Activated naive CD4-positive, alpha-beta T cell treated with anti-CD3 and anti-CD28 coated beads for 36 hours (primary cell): Measurements from ENCODE around the gene CCDC150. TPM values are rescaled to one million over a fixed set of nuclear protein-coding genes. Genes with fewer than 3 reads are reported as not detected.

Experiments used
- CTCF ChIA-PET: fragments of 350-600 bp; sonication (Branson Sonifier 250); formaldehyde crosslinking; loops from one replicate; lab custom pipeline; 2021; ENCODE audit warnings: antibody characterized with exemption; lab: Charles Lee
- DNase-seq: peaks from one replicate; pipeline ENCODE4 v3.0.0-alpha.2; 2020
- H3K27ac Mint-ChIP-seq: one replicate; pipeline ENCODE4 v1.8.0; 2021; ENCODE audit warnings: mild to moderate bottlenecking, mixed read lengths
- H3K27me3 Mint-ChIP-seq: one replicate; pipeline ENCODE4 v1.8.0; 2021; ENCODE audit warnings: low read depth, mixed read lengths
- H3K36me3 Mint-ChIP-seq: one replicate; pipeline ENCODE4 v1.8.0; 2021; ENCODE audit warnings: low read depth, mixed read lengths
- H3K4me1 Mint-ChIP-seq: one replicate; pipeline ENCODE4 v1.8.0; 2021; ENCODE audit warnings: low read depth, mixed read lengths
- H3K4me3 Mint-ChIP-seq: one replicate; pipeline ENCODE4 v1.8.0; 2021; ENCODE audit warnings: mild to moderate bottlenecking, moderate library complexity, mixed read lengths
- H3K9me3 Mint-ChIP-seq: one replicate; pipeline ENCODE4 v1.8.0; 2021; ENCODE audit warnings: mixed read lengths
- intact Hi-C: fragments of 100-400 bp; cut with micrococcal nuclease; formaldehyde crosslinking; loops from one replicate; pipeline ENCODE4 v1.15.1; 2023
- total RNA-seq, 2 experiments: library from RNA; stranded (reverse); gene quantifications; one replicate each; pipeline ENCODE4 v1.2.3, GENCODE V29; 2021

CCDC150 gene
- total RNA-seq, 2 experiments from 2014 or later: 10.1 to 10.8 TPM

DNA sequence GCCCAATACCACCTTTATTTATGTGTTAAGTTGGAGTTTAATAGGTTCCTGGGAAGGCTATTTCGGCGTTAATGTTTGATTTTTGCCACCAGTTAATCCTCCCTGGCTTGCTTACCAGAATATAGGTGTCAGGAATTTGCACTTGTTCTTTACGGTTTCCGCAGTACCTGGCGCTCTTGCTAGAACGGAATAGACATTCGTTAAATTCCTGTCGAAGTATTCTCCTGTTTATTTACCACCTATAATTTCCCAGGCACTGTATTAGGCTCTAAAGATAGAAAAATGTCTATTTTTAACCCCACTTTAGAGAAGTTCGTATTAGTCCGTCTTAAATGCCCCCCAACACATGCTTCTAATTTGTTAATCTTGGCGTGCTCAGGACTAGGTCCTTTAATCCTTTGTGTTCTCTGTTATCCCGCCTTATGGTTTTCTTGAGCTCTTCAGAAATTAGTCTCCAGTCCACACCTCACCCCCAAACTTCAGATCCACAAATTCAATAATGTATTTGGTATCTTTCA lies 575 bp downstream of the CCDC150 start:
- intact Hi-C loops: no loop called here
- Mint-ChIP-seq H3K9me3 (no peaks in the 10 kb centered on the region), H3K27me3 (peaks cover 1% of the 10 kb centered on the region), H3K4me1 (peaks cover 11% of the 10 kb centered on the region), H3K27ac (no peak overlapping the region), H3K4me3 (peak overlapping the region; percentile 92), H3K36me3 (no peaks in the 10 kb centered on the region)
- CTCF ChIA-PET: no interaction called here
- no peak for DNase-seq

DNA sequence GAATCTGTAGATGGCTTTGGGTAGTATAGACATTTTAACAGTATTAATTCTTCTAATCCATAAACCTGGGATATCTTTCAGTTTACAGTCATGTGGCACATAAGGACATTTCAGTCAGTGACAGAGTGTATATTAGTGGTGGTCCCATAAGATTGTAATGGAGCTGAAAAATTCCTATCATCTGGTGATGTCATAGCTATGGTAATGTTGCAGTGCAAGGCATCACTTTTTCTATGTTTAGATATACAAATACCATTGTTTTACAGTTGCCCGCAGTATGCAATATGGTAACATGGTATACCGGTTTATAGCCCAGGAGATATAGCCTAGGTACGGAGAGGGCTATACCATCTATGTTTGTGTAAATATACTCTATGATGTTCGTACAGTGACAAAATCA lies 9.7 kb downstream of the CCDC150 start:
- H3K4me3 Mint-ChIP-seq: no peak overlapping the region
- peaks cover 24% of the 10 kb centered on the region for H3K36me3 Mint-ChIP-seq
- peaks cover 44% of the 10 kb centered on the region for H3K9me3 Mint-ChIP-seq
- intact Hi-C loops: no loop called here
- no peak overlapping the region for H3K27ac Mint-ChIP-seq
- CTCF ChIA-PET: no interaction called here
- no peaks in the 10 kb centered on the region for H3K27me3 Mint-ChIP-seq
- DNase-seq: no peak
- H3K4me1 Mint-ChIP-seq: no peaks in the 10 kb centered on the region

DNA sequence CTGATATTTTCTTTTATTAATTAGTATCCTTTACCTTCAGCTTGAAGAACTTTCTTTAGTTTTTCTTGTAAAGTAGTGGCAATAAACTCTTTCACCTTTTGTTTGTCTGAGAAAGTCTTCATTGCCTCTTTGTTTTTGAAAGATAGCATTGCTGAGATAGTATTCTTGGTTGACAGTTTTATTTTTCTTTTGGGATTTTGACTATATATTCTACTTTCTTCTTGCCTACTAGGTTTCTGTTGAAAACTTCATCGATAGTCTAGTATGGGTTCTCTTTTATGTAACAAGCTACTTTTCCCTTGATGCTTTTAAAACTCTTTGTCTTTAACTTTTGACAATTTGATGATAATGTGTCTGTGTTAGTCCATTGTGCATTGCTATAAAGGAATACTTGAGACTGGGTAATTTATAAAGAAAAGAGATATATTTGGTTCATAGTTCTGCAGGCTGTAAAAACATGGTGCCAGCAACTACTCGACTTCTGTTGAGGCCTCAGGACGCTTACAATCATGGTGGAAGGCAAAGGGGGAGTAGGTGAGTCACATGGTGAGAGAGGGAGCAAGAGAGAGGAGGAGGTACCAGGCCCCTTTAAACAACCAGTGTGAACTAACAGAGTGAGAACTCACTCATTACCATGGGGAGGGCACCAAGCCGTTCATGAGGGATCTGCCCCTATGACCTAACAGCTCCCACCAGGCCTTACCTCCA lies 12.0 kb downstream of the CCDC150 start:
- no peak for DNase-seq
- CTCF ChIA-PET: no interaction called here
- Mint-ChIP-seq H3K9me3 (peaks cover 45% of the 10 kb centered on the region), H3K4me1 (no peaks in the 10 kb centered on the region), H3K36me3 (peaks cover 24% of the 10 kb centered on the region), H3K4me3 (no peak overlapping the region), H3K27me3 (no peaks in the 10 kb centered on the region), H3K27ac (no peak overlapping the region)
- intact Hi-C loops: no loop called here

DNA sequence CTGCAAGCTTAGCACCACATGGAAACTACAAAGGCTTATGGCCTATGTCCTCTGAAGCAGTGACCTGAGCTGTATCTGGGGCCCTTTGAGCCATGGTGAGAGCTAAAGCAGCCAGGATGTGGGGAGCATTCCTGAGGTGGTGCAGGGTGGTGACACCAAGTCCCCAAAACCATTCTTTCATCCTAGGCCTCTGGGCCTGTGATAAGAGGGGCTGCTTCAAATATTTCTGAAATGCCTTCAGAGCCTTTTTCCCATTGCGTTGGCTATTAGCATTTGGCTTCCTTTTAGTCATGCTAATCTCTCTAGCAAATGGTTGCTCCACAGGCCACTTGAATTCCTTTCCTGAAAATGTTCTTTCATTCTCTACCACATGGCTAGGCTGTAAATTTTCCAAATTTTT lies 13.4 kb downstream of the CCDC150 start:
- CTCF ChIA-PET: no interaction called here

DNA sequence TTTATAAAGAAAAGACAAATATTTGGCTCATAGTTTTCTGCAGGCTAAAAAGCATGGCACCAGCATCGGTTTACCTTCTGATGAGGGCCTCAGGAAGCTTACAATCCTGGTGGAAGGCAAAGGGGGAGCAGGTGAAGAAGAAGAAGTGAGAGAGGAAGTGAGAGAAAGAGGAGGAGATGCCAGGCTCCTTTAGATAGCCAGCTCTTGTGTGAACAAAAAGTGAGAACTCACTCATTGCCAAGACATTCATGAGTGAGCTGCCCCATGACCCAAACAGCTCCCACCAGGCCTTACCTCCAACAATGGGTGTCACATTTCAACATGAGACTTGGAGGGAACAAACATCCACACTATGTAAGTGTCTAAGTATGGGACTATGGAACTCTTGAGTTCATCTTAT lies 14.3 kb downstream of the CCDC150 start:
- no peak overlapping the region for H3K4me3 Mint-ChIP-seq
- intact Hi-C loops: no loop called here
- no peaks in the 10 kb centered on the region for H3K4me1 Mint-ChIP-seq
- DNase-seq: no peak
- no peaks in the 10 kb centered on the region for H3K27me3 Mint-ChIP-seq
- H3K9me3 Mint-ChIP-seq: peaks cover 42% of the 10 kb centered on the region
- H3K36me3 Mint-ChIP-seq: peaks cover 24% of the 10 kb centered on the region
- CTCF ChIA-PET: no interaction called here
- H3K27ac Mint-ChIP-seq: no peak overlapping the region

More for the DNA sequence above, 13.4 kb downstream of the CCDC150 start:
- intact Hi-C loops: no loop called here
- no peak overlapping the region for H3K4me3 Mint-ChIP-seq
- peaks cover 24% of the 10 kb centered on the region for H3K36me3 Mint-ChIP-seq
- peaks cover 45% of the 10 kb centered on the region for H3K9me3 Mint-ChIP-seq
- no peaks in the 10 kb centered on the region for H3K27me3 Mint-ChIP-seq
- H3K27ac Mint-ChIP-seq: no peak overlapping the region
- no peaks in the 10 kb centered on the region for H3K4me1 Mint-ChIP-seq
- DNase-seq: no peak

DNA sequence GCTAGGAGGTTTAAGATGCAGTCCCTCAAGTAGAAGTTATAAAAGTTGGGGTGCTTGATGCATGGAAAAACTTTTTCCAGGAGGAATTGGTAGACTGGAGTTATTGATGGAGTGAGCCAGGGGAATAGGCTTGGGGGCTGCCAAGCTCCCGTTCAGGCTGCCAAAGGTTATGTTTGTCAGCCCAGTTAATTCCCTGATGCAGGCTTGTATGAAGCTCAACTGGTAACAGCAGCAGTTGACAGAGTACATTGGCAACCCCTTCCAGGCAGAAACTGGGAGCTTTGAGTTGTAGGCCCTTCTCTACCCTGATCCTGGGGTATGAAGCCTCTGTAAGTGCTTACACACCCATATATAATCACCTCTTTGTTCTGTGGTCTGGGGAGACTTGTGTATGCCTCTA lies 16.2 kb downstream of the CCDC150 start:
- intact Hi-C loops: no loop called here
- peaks cover 17% of the 10 kb centered on the region for H3K36me3 Mint-ChIP-seq
- peaks cover 28% of the 10 kb centered on the region for H3K9me3 Mint-ChIP-seq
- H3K27me3 Mint-ChIP-seq: no peaks in the 10 kb centered on the region
- no peak overlapping the region for H3K4me3 Mint-ChIP-seq
- CTCF ChIA-PET: no interaction called here
- no peaks in the 10 kb centered on the region for H3K4me1 Mint-ChIP-seq
- no peak overlapping the region for H3K27ac Mint-ChIP-seq
- no peak for DNase-seq

DNA sequence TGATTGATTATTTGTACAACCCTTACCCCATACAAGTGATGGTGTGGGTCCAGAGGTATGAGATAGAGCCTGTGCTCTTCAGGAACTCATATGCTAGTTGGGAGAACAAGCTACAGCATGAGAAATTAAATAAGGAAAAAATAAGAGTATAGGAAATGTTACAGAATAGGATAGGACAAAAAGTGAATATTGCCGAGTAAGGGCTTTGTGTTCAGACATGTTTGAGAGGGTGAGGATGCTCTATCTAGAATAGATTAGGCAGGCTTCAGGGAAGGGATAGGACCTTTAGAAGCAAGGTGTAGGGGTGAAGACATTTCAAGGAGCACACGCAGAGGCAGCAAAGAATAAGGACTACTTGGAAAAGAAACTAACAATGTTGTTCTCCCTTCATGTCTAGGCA lies 17.8 kb downstream of the CCDC150 start:
- intact Hi-C loops: no loop called here
- peaks cover 6% of the 10 kb centered on the region for H3K36me3 Mint-ChIP-seq
- H3K27ac Mint-ChIP-seq: no peak overlapping the region
- DNase-seq: no peak
- CTCF ChIA-PET: no interaction called here
- H3K9me3 Mint-ChIP-seq: peaks cover 15% of the 10 kb centered on the region
- no peak overlapping the region for H3K4me3 Mint-ChIP-seq
- no peaks in the 10 kb centered on the region for H3K4me1 Mint-ChIP-seq
- H3K27me3 Mint-ChIP-seq: no peaks in the 10 kb centered on the region

DNA sequence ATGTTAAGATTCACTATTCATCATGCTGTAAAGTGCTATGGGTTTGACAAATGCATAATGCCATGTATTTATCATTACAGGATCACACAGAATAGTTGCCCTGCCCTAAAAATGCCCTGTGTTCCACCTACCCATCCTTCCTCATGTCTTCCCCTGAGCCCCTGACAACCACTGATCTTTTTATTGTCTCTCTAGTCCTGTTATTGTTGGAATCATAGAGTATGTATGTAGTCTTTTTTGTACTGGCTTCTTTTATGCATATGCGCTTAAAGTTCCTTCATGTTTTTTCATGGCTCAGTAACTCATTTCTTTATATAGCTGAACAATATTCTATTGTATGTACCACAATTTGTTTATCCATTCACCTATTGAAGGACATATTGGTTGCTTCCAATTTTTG lies 20.3 kb downstream of the CCDC150 start:
- Mint-ChIP-seq H3K4me1 (no peaks in the 10 kb centered on the region), H3K4me3 (no peak overlapping the region), H3K36me3 (no peaks in the 10 kb centered on the region), H3K27ac (no peak overlapping the region), H3K9me3 (no peaks in the 10 kb centered on the region), H3K27me3 (no peaks in the 10 kb centered on the region)
- DNase-seq: no peak
- CTCF ChIA-PET: no interaction called here
- intact Hi-C loops: no loop called here

DNA sequence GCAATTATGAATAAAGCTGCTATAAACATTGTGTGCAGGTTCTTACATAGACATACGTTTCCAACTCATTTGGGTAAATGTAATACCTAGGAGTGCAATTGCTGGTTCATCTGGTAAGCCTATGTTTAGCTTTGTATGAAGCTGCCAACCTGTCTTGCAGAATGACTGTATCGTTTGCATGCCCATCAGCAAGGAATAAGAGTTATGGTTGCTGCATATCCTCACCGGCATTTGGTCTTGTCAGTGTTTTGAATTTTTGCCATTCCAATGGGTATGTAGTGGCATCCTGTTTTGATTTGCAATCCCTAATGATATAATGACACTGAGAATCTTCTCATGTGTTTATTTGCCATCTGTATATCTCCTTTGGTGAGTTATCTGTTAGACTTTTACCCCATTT lies 20.7 kb downstream of the CCDC150 start:
- Mint-ChIP-seq H3K4me3 (no peak overlapping the region), H3K27me3 (no peaks in the 10 kb centered on the region), H3K9me3 (no peaks in the 10 kb centered on the region), H3K27ac (no peak overlapping the region), H3K36me3 (no peaks in the 10 kb centered on the region), H3K4me1 (no peaks in the 10 kb centered on the region)
- CTCF ChIA-PET: no interaction called here
- intact Hi-C loops: no loop called here
- no peak for DNase-seq

DNA sequence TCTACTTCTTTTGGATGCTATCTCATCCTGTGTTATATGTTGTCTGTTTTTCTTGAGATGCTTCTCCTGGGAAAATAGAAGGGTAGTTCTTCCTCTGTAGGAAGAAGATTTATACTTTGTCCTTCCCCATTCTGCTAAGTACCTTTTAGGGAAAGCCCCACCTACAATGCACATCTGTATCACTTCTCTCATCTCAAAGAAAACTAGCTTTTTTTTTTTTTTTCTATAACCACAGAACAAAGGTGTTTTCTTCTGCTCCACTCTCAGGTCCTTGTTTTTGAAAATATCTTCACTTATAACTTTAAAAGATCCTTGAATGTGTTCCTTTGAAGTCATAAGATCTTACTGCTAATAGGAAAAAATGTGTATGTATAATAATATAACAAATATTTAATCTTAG lies 30.8 kb downstream of the CCDC150 start:
- Mint-ChIP-seq H3K36me3 (no peaks in the 10 kb centered on the region), H3K4me3 (no peak overlapping the region), H3K27ac (no peak overlapping the region), H3K4me1 (peaks cover 2% of the 10 kb centered on the region), H3K9me3 (no peaks in the 10 kb centered on the region), H3K27me3 (no peaks in the 10 kb centered on the region)
- CTCF ChIA-PET: no interaction called here
- no peak for DNase-seq
- intact Hi-C loops: no loop called here

DNA sequence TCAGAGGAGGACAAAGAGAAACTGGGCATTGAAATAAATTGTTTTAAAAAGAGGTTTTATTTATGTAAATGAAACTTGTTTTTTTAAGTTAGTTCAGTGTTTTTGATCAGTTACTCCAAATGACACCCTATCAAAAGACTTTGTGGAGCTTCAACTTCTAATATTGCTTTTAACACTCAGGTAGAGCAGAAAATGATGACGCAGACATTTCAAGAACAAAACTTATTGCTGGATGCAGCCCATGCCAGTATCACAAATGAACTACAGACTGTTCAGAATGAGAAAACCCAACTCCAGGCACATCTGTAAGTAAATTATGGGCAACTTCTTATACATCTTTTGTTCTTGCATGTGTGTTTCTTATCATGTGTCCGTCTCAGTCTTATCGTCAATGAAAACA lies 36.4 kb downstream of the CCDC150 start:
- Mint-ChIP-seq H3K27ac (no peak overlapping the region), H3K27me3 (no peaks in the 10 kb centered on the region), H3K9me3 (no peaks in the 10 kb centered on the region), H3K36me3 (no peaks in the 10 kb centered on the region), H3K4me1 (no peaks in the 10 kb centered on the region), H3K4me3 (no peak overlapping the region)
- intact Hi-C loops: no loop called here
- CTCF ChIA-PET: no interaction called here
- DNase-seq: no peak

DNA sequence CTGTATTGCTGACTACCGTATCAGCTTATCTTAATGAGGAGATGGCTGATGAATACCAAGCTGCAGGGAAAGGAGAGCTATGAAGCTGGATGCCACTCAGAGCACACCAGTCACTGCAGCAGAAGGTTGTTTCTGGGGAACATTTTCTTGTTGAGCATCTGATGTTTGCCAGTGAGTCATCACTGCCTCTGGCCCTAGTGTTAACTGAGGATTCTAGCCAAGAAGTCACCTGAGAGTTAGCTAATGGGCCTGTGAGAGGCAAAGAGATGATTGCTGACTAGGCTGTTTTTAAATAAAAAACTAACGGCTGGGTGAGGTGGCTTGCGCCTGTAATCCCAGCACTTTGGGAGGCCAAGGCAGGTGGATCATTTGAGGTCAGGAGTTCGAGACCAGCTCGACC lies 37.9 kb downstream of the CCDC150 start:
- Mint-ChIP-seq H3K27ac (no peak overlapping the region), H3K4me3 (no peak overlapping the region), H3K4me1 (no peaks in the 10 kb centered on the region), H3K36me3 (no peaks in the 10 kb centered on the region), H3K9me3 (no peaks in the 10 kb centered on the region), H3K27me3 (no peaks in the 10 kb centered on the region)
- DNase-seq: no peak
- intact Hi-C loops: no loop called here
- CTCF ChIA-PET: no interaction called here

DNA sequence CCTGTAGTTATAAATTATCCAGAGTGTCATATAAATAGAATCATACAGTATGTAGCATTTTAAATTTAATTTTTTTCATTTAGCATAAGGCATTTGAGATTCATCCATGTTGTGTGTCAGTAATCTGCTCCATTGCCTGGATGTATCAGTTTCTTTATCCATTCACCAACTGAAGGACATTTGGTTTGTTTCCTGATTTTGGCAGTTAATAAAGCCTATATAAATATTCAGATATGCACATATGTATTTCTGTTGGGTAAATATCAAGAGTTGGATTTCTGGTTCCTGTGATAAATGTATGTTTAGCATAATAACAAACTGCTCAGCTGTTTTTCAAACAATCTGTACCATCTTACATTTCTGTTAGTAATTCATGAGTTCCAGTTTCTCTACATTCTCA lies 39.9 kb downstream of the CCDC150 start:
- DNase-seq: no peak
- Mint-ChIP-seq H3K27ac (no peak overlapping the region), H3K4me3 (no peak overlapping the region), H3K9me3 (peaks cover 2% of the 10 kb centered on the region), H3K36me3 (peaks cover 2% of the 10 kb centered on the region), H3K4me1 (no peaks in the 10 kb centered on the region), H3K27me3 (no peaks in the 10 kb centered on the region)
- intact Hi-C loops: no loop called here
- CTCF ChIA-PET: no interaction called here
